ENCODE results near the gene SULT1A1. TPM values are rescaled to one million over a fixed set of nuclear protein-coding genes. Genes with fewer than 3 reads are reported as not detected.
"Not testable (repeated sequence)": the region's sequence is repeated elsewhere in the genome, so short reads cannot be mapped to it uniquely, and the experiment has no call there.

The SULT1A1 gene
- polyA plus RNA-seq, 3 donors = 96.3 to 362 (median 320) TPM

GRCh38 chr16:28607681-28608495 lies 2.0 kb downstream of the SULT1A1 start:
- H3K9ac ChIP-seq (ENCODE audit: insufficient read depth, low read length, poor library complexity, severe bottlenecking); intact Hi-C loops (cut with micrococcal nuclease); H3K27me3 Mint-ChIP-seq (ENCODE audit: low read depth in 3 of 3); H3K27me3 ChIP-seq (ENCODE audit: control insufficient read depth in 2 of 2, insufficient read depth in 2 of 2, low read length in 2 of 2); H3K9me3 ChIP-seq (replicated peaks in 1 of 2; ENCODE audit: control insufficient read depth in 1 of 2, insufficient read depth in 1 of 2, low read length in 2 of 2); DNase-seq; H3K9me3 Mint-ChIP-seq; H2AFZ ChIP-seq (ENCODE audit: insufficient read depth, low read depth, low read length, poor library complexity, severe bottlenecking): not testable (repeated sequence)
- peak overlapping the region in 1 of 3 experiments; percentile 79 for H3K4me3 ChIP-seq (replicated peaks in 1 of 3; ENCODE audit: low read depth in 2 of 3, low read length in 3 of 3)
- peaks cover 47% of the 10 kb centered on the region for H3K4me1 Mint-ChIP-seq
- H3K4me1 ChIP-seq (ENCODE audit: control insufficient read depth in 1 of 2, insufficient read depth in 2 of 2, low read length in 2 of 2) = peaks cover 32 to 38% of the 10 kb centered on the region in 2 donors
- peaks cover 18% of the 10 kb centered on the region for H4K20me1 ChIP-seq (ENCODE audit: insufficient read depth, low read length)
- peak overlapping the region in 1 of 2 donors; percentile 57 for H3K4me3 Mint-ChIP-seq
- peak overlapping the region; percentile 15 for H3K4me2 ChIP-seq (replicated peaks; ENCODE audit: extremely low read depth, low read length, poor library complexity, severe bottlenecking)
- peaks cover 46 to 57% of the 10 kb centered on the region in 2 donors for H3K36me3 Mint-ChIP-seq
- 100% methylated on average over 3 of the region's 10 CpGs for WGBS (ENCODE audit: insufficient coverage)
- H3K36me3 ChIP-seq (replicated peaks in 1 of 2; ENCODE audit: control insufficient read depth in 1 of 2, insufficient read depth in 2 of 2, low read length in 2 of 2) = peaks cover 18 to 28% of the 10 kb centered on the region in 2 donors
- peak overlapping the region in 6 of 7 donors; percentile 27 to 96 (median 68) for H3K27ac Mint-ChIP-seq
- H3K27ac ChIP-seq (ENCODE audit: low read depth in 1 of 2, low read length in 2 of 2) = peak overlapping the region in 1 of 2 donors; percentile 77
- H3K79me2 ChIP-seq (ENCODE audit: insufficient read depth, low read length) = peaks cover 31% of the 10 kb centered on the region

GRCh38 chr16:28607116-28607623 lies 2.7 kb downstream of the SULT1A1 start:
- H3K4me3 Mint-ChIP-seq = no peak overlapping the region
- Histone ChIP-seq H3K9ac (ENCODE audit: insufficient read depth, low read length, poor library complexity, severe bottlenecking) (no peak overlapping the region), H3K79me2 (ENCODE audit: insufficient read depth, low read length) (peaks cover 31% of the 10 kb centered on the region), H3K27me3 (ENCODE audit: control insufficient read depth in 2 of 2, insufficient read depth in 2 of 2, low read length in 2 of 2) (no peaks in the 10 kb centered on the region), H2AFZ (ENCODE audit: insufficient read depth, low read depth, low read length, poor library complexity, severe bottlenecking) (no peak overlapping the region), H3K4me3 (replicated peaks in 1 of 3; ENCODE audit: low read depth in 2 of 3, low read length in 3 of 3) (no peak overlapping the region), H3K4me2 (replicated peaks; ENCODE audit: extremely low read depth, low read length, poor library complexity, severe bottlenecking) (no peak overlapping the region), H3K4me1 (ENCODE audit: control insufficient read depth in 1 of 2, insufficient read depth in 2 of 2, low read length in 2 of 2) (peaks cover 32 to 38% of the 10 kb centered on the region in 2 donors), H3K9me3 (replicated peaks in 1 of 2; ENCODE audit: control insufficient read depth in 1 of 2, insufficient read depth in 1 of 2, low read length in 2 of 2) (no peaks in the 10 kb centered on the region), H3K36me3 (replicated peaks in 1 of 2; ENCODE audit: control insufficient read depth in 1 of 2, insufficient read depth in 2 of 2, low read length in 2 of 2) (peaks cover 18 to 28% of the 10 kb centered on the region in 2 donors), H3K27ac (ENCODE audit: low read depth in 1 of 2, low read length in 2 of 2) (no peak overlapping the region), H4K20me1 (ENCODE audit: insufficient read depth, low read length) (peaks cover 18% of the 10 kb centered on the region)
- peaks cover 0 to 2% (median 1%) of the 10 kb centered on the region in 3 donors for H3K27me3 Mint-ChIP-seq (ENCODE audit: low read depth in 3 of 3)
- H3K36me3 Mint-ChIP-seq = peaks cover 46 to 57% of the 10 kb centered on the region in 2 donors
- peak overlapping the region in 3 of 7 donors; percentile 3 to 63 (median 50) for H3K27ac Mint-ChIP-seq
- H3K9me3 Mint-ChIP-seq = no peaks in the 10 kb centered on the region
- no peak for DNase-seq
- TF ChIP-seq CTCF (IDR thresholded peaks at IDR 0.05) = no peak
- WGBS (ENCODE audit: insufficient coverage) = 95% methylated on average over 3 of the region's 9 CpGs
- intact Hi-C loops (cut with micrococcal nuclease) = no loop called here
- peaks cover 47% of the 10 kb centered on the region for H3K4me1 Mint-ChIP-seq

Measured in CD14-positive monocyte (primary cell).